Endometrium (tissue), 2 donors: ENCODE data around the gene LAD1.
A peak's percentile ranks its signal among the peaks of the same experiment; 100 is the strongest.

Source experiments
- FAIRE-seq: peaks from 2 replicates; lab custom pipeline; 2012; peaks lifted over from hg19 to GRCh38; lab: Jason Lieb, UNC
- donor health status: control.
- donor health status: control.

LAD1 gene, protein sequence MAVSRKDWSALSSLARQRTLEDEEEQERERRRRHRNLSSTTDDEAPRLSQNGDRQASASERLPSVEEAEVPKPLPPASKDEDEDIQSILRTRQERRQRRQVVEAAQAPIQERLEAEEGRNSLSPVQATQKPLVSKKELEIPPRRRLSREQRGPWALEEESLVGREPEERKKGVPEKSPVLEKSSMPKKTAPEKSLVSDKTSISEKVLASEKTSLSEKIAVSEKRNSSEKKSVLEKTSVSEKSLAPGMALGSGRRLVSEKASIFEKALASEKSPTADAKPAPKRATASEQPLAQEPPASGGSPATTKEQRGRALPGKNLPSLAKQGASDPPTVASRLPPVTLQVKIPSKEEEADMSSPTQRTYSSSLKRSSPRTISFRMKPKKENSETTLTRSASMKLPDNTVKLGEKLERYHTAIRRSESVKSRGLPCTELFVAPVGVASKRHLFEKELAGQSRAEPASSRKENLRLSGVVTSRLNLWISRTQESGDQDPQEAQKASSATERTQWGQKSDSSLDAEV

DNA sequence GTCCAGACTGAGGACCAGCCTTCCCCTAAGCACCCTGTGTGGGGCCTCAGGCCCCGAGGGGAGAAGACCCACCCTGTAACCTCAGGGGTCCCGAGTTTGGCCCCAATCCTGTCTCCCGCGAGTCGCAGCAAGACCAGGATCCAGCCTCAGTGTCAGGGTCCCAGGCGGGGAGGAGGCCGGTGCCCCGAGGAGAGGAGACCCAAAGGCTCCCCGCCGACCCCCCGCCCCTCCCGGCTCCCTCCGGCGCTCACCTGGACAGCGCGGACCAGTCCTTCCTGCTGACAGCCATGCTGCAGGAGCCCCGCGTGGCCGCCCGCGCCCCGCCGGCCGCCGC is at the start of gene LAD1:
LAD1 (minus strand) TSS at position 307 of the 334 bp plus-strand sequence; CDS start at position 289, 18 bp downstream.
- no peak for FAIRE-seq

DNA sequence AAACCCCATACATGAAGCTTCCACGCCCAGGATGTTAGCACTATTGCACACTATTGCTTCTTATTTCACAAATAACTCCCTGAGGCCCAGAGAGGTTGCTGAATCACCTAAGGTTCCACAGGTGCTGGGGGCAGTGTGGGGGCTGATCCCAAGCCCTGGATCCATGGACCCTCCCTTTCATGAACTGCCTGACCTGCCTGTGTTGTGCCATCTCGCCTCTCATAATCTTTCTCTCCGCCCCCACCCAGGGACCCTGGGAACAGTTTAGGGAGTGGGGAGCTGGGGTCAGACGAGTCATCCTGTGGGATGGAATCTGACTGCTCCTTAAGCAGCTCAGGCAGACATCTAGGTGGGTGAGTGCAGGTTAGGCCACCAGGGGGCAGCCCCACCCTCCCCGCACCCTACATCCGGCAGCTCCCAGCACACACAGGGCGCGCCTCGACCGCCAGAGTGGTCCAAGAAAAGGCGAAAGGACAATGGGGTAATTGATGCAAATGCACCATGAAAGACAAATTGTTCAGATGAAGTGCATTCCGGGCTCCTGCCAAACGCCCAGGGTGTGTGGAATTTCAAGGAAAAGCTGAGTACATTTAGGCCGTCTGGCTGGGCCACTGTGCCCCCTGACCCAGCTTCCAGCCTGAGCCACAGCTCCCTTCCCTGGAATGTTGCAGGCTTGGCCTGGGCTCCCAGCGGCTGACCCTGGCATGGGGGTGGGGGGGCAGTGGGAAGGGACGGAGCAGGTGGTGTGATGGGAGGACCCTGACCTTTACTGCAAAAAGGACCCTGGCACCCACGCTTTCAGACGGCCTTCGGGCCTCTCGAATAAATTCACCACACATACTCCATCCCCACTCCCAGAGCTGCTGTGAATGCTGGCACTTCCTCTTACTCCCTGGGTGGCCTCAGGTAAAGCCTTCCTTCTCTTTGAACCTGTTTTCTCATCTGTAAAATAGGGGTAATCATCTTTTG is 49.1 kb upstream of the LAD1 start:
- FAIRE-seq: no peak

DNA sequence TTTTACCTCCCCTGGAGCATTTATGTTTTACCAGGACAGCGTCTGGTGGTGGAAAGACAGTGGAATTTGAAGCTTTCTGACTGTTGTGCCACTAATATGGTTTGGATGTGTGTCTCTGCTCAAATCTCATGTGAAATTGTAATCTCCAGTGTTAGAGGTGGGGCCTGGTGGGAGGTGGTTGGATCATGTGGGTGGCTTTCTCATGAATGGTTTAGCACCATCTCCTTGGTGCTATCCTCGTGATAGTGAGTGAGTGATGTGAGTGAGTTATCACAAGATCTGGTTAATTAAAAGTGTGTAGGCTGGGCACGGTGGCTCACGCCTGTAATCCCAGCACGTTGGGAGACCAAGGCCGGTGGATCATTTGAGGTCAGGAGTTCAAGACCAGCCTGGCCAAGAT is 46.2 kb upstream of the LAD1 start:
- FAIRE-seq: no peak

DNA sequence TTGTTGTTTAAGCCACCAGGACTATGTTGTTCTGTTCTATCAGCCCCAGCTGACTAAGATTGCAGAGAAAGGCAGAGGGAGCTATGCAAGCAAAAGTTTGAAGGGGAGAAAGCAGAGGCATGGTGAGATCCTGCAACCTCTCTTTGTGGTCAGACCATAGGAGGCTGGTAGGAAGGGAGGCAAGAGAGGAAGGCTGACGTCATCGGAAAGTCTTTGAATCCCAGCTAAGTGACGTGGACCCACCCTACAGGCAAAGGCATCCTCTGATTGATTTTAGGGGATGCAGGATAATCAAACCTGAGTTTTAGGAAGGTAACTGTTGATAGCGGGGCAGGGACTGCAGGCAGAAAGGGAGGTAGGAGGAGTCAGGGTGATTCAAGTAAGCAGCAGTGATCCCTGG is 45.7 kb upstream of the LAD1 start:
- FAIRE-seq: no peak

DNA sequence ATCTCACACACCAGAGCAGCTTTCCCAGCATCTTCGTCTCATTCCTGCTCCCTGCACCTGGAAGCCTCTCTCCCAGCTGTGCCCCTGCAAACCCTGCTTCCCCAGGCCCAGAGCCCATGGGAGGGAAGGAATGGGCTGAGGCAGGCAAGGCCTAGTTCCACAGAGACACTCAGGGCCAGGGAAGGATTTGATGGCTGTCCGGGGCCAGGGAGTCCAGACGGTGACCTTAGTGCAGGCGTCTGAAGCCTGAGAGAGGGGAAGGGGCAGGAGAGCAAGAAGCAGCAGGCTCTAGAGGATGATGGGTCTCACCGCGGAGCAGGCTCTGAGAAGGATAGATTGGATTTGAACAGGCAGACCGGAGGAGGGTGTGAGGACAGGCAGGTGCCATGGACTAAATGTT is 44.6 kb upstream of the LAD1 start:
- no peak for FAIRE-seq

DNA sequence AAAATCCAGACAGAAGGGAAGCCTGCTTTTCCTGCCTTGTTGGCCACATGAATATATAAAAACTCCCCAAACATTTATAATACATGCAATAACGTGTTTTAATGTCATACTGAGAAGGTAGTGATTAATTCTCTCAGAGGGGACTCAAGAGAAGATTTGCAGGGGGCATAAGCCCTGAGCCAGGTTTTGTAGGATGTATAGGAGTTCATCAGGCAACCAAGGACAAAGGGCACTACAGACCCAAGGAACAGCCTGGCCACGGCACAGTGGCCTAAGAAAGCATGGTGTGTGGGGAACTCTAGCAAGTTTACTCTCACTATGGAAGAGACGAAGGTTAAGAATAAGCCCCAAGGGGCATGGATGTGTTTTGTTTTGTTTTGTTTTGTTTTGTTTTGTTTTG is 37.8 kb upstream of the LAD1 start:
- FAIRE-seq: no peak

DNA sequence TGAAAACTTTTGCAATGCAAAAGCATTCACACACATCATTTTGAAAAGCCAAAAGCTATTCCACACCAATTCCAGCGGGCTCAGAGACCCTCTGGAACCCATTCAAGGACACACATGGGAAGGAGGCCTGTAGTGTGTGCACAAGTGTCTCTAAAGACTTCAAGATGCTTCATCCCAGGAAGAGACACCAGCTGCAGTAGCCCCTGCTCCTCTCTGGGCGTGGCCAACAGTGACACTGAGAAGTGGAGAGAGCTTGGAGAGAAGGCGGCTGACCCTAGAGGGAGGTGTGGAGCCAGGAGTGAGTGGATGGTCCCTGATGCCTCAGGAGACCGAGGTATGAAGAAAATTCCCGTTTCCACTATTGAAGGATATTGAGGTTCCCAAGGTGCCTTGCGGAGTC is 37.3 kb upstream of the LAD1 start:
- FAIRE-seq: no peak

DNA sequence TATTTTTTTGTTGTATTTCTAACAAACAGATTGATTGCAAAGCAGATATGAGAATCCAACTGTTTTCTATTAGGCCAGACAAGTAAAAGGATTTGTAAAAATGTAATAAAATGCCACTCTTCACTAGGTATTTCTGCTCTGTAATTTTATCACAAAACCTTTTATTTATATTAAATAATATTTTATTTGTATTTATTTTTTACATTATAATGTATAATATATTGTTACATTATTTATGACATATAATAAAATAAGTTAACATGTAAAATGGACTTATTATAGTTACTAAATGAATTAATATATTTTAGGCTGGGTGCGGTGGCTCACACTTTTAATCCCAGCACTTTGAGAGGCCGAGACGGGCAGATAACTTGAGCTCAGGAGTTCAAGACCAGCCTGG is 35.1 kb upstream of the LAD1 start:
- FAIRE-seq: peak; percentile 23

DNA sequence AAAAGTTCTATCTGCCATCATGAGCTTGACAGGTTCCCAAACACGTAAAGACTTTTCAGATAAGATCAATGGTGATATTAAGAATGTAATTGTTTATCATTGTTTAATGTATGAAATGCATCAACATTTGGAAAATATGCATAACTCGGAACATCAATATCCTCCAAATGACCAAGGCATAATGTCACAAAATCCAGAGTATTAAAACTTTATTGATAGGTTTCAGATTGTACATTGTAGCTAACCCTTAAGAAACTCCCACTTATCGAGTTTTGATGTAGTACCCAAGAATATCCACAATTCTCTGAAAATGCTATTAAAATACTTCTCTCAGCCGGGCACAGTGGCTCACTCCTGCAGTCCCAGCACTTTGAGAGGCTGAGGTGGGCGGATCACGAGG is 34.5 kb upstream of the LAD1 start:
- FAIRE-seq: no peak

DNA sequence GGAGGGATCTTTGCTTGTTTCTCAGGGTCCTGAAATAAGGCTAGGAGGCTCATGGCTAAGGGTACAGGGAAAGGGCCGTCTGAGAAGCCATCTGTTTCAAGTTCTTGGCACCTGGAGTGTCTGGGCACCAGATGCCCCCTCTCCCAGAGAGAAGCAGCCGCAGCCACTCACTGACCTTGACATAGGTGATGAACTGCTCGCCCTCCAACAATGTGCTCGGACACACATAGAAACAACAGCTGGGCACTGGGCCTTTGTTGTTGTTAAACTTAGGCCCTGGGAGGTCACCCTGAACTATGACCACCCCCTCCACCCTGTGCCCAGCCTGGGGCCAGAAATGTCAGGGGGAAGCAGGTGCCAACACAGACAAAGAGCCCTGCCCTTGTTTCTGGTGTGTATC is 31.7 kb upstream of the LAD1 start:
- FAIRE-seq: no peak

DNA sequence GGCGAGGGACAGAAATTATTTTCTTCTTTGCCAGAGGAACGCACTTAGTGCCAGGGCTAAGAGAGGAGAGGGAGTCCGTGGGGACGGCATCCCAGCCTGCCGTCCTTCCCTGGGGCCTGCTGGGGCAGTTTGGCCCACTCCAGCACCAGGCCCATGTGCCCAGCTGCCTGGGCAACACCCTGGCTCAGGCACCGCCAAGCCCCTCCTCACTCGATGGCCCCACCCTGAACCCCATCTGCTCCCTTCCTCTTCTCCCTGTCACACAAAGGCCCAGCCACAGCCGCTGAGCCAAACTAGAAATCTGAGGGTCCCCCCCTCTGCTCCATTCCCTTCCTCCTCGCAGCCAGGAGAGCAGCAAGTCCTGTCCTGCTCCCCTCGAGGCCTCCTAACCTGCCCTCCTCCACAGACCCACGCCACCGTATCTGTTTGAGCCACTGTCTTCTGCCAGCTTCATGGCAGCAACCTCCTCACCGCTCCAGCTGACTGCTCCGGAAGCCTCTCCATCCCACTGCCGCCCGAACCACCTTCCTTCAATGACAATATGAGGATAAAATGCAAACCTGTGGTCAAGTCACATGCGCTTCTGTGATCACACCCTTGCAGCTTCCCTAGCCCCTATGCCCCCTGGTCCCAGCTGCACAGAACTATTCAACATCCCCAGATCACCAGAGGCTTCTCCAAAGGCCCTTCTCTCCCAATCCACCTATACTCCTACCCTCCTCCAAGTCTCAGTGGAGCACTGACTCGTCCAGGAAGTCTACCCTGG is 30.8 kb upstream of the LAD1 start:
- FAIRE-seq: no peak

DNA sequence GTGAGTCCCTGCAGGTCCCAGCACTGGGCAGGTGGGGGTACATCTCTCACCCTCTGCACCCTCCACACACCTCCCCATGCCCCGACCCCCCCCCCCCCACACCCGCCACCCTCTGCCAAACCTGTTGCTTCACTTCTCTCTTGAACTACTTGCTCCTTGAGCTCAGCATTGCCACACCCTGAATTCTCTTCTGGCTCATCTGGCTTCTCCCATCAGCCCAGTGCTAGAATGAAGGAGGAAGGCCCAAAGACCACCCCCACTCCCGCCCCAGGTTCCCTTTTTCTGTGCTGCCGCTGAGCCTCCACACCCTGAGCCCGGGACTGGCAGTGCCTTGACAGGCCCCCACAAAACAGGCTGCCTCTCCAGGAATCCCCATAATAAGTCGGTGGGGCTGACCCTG is 28.8 kb upstream of the LAD1 start:
- FAIRE-seq: no peak

DNA sequence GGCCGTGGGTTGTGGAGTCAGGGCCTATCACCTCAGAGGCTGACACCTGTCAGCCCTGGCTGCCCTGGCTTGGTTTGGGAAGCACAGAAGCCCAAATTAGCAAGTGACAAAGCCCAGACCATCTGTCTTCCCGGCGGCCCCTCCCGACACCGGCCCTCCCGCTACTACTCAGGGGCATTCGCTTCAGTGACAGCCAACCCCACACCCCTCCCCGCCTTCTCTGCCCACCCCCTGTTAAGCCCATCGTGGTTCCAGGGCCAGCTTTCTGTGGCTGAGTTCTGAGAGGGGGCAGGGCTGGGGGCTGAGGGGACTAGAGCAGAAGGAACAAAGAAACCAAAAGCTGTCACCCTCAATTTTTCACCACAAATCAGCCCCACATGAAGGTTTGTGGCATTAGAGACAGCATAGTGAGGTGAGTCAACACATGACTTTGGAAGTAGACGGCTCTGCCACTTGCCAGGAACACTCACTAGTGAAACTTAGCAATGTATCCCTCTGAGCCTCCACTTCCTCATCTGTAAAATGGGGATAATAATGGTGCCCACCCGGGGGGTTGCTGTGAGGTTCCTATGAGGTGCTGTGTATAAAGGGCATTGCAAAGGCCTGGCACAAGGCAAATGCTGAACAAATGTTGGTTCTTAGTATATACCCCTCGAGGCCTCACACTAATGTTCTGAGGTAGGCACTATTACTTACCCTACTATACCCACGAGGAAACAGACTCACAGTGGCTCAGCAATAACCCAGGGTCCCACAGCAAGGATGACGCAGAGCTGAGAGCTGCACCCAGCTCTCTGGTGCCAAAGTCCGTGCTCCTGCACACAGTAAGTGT is 27.6 kb upstream of the LAD1 start:
- no peak for FAIRE-seq

DNA sequence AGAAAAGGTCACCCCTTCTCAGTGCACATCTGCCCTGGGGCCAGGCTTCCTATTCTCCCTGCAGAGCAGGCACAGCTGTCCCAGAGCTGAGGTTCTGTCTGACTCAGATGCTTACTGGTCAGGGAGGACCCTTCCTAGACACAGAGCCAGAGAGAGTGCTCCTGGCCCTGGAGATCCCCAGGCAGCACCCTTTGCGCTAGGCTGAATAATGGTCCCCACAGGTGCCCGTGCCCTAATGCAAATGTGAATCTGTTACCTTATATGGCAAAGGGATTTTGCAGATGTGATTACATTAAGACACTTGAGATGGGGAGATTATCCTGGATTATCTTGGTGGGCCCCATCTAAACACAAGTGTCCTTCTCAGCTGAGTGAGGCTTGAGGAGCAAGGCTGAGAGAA is 25.0 kb upstream of the LAD1 start:
- FAIRE-seq: no peak

DNA sequence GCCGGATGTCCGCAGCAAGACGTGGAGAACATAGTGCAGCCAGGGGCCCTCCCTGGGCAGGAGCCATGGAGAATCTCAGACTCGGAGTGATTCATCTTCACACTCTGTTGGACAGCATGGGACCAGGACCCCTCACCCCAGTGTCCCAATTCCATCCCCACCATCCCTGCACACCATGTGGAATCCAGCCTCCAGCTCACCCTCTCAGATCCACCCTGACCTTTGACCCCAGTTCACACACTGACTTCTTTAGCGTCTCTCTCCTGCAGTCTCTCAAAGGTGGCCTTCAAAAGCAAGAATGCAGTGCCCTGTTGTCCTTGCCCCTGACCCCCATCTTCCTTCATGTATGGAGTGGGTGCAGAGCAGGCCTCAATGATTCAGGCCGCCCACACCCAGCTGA is 24.5 kb upstream of the LAD1 start:
- FAIRE-seq: no peak

DNA sequence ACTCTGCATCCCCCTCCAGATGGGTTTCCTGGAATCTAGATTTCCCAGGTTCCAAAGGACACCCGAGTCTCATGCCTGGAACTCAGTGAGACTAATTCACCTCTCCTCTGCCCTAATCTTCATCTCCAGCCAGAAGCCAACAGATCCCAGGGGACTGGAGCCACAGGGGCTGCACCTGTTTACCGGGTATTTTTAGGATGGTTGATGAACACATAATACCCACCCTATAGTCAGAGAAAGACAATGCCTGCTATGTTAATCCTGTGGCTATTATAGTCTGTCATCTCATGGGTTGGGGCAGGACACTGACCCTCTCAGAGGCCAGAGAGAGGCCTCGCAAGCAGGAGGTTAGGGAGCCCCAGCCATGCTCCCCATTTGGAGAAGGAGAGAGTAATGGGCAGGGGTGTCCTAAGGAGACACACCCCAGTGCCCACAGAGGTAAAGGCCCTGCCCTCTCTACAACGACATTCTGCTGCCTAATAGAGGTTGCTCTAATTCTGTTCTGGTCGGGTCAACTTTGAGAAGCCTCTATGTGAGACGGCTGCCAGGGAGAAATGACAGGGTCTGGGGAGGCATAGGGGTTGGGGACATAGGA is 23.4 kb upstream of the LAD1 start:
- FAIRE-seq: no peak

DNA sequence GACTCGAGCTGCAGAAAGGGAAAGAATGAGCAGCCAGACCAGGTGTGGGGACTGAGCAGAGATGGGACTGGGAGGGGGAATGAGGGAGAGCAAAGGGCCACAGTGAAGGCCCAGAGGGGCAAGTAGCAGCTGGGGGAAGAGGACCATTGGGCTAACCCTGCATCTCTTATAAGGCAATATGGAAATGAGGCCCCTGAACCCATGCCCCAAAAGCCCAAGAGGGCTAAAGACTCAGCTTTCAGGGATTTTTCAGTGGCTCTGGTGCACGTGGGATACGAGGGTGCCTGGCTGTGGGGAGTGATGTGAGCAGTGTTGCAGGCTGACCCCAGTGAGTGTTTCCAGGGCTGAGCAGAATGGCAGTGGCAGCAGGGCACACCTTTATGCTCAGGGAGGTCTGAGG is 22.9 kb upstream of the LAD1 start:
- FAIRE-seq: no peak

DNA sequence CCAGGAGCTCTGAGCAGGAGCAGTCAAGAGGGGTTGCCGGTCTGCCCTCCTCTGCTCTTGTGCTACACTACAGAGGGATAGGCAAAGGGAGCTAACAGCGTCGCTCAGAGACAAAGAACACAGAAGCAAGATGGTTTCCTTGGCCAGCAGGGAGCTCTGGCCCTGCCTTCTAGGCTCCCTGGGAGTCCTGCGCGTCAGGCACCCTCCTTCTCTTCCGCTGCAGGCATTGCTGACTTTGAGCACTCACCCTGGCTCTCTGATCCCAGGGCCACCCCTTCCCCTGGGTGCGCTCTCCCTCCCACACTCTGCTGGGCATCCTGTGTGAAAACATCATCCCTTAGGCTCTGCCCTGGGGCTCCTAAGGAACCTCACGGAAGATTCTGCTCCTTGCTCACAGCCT is 21.9 kb upstream of the LAD1 start:
- FAIRE-seq: no peak

DNA sequence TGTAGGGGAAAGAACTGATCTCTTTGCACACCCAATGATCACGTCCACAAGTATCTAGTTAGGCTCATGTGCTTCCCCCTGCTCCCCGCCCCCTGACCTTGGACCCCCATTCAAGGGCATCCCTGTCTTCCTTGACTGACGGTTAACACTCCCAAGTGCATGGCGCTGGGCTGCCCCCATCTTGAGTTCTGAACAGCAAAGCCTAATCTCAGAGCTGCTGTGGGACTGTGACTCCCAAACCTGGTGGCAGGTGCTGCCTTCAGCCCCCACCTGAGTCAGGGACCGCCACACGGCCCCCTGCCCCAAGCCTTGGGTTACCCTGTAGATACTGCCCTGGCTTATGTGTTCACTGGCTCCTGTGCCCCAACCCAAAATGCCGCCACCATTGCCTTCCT is 21.5 kb upstream of the LAD1 start:
- no peak for FAIRE-seq

DNA sequence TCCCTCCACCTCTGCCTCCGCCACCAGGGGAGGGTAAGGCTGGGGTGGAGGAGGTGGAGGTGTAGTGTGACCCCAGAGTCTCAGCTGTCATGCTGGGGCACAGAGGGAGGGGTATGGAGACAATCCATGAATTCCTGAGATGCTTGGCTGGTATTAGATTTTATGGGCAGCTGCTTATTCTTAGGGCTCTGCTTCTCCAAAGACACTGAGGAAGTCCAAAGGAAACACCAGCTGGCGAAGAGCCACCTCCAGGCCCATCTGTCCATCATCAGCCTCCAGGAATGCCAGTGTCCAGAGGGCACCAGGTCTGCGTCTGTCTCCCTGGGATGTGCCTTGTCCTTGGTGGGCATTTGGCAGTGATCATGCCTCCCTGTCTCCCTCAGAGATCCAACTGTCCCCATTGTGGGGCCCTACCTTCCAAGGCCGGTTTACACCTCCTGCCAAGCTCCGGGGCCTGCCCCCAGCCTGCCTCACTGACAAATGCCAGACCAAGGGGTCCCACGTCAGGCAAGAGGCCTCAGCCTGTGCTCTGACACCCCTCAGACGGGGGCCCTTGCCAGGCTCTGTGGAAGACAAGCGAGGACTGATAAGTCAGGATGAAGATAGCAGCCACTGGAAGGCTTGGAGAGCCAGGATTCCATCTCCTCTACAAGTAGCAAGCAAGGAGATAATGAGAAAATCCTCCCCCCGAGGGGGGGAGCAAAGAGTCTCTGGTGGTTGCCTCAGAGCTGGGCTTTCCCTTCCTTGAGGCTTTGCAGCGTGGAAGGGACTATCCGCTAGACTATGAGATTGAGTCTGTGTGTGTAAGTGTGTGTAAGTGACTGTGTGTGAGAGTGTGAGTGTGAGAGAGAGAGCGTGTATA is 20.9 kb upstream of the LAD1 start:
- FAIRE-seq: no peak
